Activated B cell treated with CpG ODN at 0.5 μM for 24 hours (primary cell): ENCODE data around the gene ABCA13. TPM values are rescaled to one million over a fixed set of nuclear protein-coding genes. Genes with fewer than 3 reads are reported as not detected.

ENCODE experiments used
- ATAC-seq: fragments of 200-7000 bp; cut with Tn5 transposase; one replicate; pipeline ENCODE4 v1.10.0; 2021; ENCODE audit warnings: low read depth, mild to moderate bottlenecking, moderate library complexity
- CTCF ChIA-PET: fragments of 350-600 bp; sonication (Branson Sonifier 250); formaldehyde crosslinking; loops from one replicate; lab custom pipeline; 2021; ENCODE audit warnings: antibody characterized with exemption; lab: Charles Lee
- POLR2A ChIA-PET: fragments of 350-600 bp; sonication (Branson Sonifier 250); formaldehyde crosslinking; loops from one replicate; lab custom pipeline; 2021; ENCODE audit warnings: antibody characterized with exemption; lab: Charles Lee
- DNase-seq: peaks from one replicate; pipeline ENCODE4 v3.0.0; 2022
- H3K27ac Mint-ChIP-seq: one replicate; pipeline ENCODE4 v1.8.0; 2020; ENCODE audit warnings: mixed read lengths
- H3K27me3 Mint-ChIP-seq: one replicate; pipeline ENCODE4 v1.8.0; 2021; ENCODE audit warnings: mixed read lengths
- H3K36me3 Mint-ChIP-seq: one replicate; pipeline ENCODE4 v1.8.0; 2021; ENCODE audit warnings: low read depth, mixed read lengths
- H3K4me1 Mint-ChIP-seq: one replicate; pipeline ENCODE4 v1.8.0; 2021; ENCODE audit warnings: mixed read lengths
- H3K4me3 Mint-ChIP-seq: one replicate; pipeline ENCODE4 v1.8.0; 2020; ENCODE audit warnings: mild to moderate bottlenecking, mixed read lengths
- H3K9me3 Mint-ChIP-seq: one replicate; pipeline ENCODE4 v1.8.0; 2020; ENCODE audit warnings: mixed read lengths
- CTCF ChIP-seq: fragments of 200-600 bp; IDR thresholded peaks from one replicate; pipeline ENCODE4 v1.8.0; 2022; ENCODE audit warnings: antibody characterized with exemption, mild to moderate bottlenecking
- intact Hi-C: fragments of 100-400 bp; cut with micrococcal nuclease; formaldehyde crosslinking; loops from one replicate; pipeline ENCODE4 v1.15.1; 2024
- total RNA-seq: library from RNA; stranded (reverse); gene quantifications from 2 replicates; pipeline ENCODE4 v1.2.3, GENCODE V29; 2022

The ABCA13 gene
- total RNA-seq, 1 donor from 2014 or later = not detected

DNA sequence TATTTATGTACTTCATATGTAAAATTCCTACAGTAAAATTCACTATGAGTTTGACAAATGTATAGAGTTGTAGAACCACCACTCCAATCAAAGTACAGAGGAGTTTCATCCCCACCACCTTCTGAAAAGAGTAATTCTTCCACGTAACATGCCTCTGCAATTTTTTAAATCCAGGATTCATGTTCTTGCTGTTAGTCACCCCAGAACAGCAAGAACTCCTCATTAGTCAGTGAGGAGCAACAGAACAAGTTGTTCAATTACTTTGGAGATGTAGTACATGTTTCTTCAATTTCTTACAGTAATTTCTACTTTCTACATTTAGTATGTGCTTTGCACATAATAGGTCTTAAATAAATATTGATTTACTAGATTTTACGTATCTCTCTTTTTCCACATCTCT, 248.1 kb downstream of the ABCA13 start:
- Mint-ChIP-seq H3K27ac (no peak overlapping the region), H3K9me3 (no peaks in the 10 kb centered on the region), H3K4me3 (no peak overlapping the region), H3K27me3 (no peaks in the 10 kb centered on the region), H3K4me1 (no peaks in the 10 kb centered on the region), H3K36me3 (no peaks in the 10 kb centered on the region)
- no peak for ATAC-seq
- DNase-seq = no peak
- TF ChIP-seq CTCF = no peak
- ChIA-PET CTCF (no interaction called here), POLR2A (no interaction called here)
- intact Hi-C loops = no loop called here

DNA sequence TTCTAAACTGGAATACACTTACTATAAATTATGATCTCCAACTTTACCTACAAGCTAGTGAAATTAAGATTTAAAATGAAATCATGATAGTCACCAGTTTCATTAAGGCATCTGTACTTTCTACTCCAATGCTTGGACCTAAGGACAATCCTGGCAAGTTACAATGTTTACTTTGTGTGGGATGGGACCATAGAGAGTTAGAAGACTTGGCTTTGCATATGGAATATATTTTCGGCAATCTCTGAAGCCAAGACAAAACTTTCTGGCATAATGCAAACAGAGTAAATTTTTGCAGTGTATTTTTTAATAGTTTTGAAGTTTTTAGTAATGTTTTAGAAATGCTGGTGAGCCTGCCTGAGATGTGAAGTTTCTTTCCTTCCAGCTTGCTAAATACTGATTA, 248.9 kb downstream of the ABCA13 start:
- CTCF ChIA-PET = no interaction called here
- Mint-ChIP-seq H3K27ac (no peak overlapping the region), H3K4me3 (no peak overlapping the region), H3K9me3 (no peaks in the 10 kb centered on the region), H3K4me1 (no peaks in the 10 kb centered on the region), H3K27me3 (no peaks in the 10 kb centered on the region), H3K36me3 (no peaks in the 10 kb centered on the region)
- intact Hi-C loops = no loop called here
- DNase-seq (no peak), ATAC-seq (no peak)
- TF ChIP-seq CTCF = no peak
- POLR2A ChIA-PET = no interaction called here

- Mint-ChIP-seq H3K36me3 (no peaks in the 10 kb centered on the region), H3K4me3 (no peak overlapping the region), H3K9me3 (no peaks in the 10 kb centered on the region), H3K4me1 (no peaks in the 10 kb centered on the region), H3K27me3 (no peaks in the 10 kb centered on the region), H3K27ac (no peak overlapping the region)
- ATAC-seq (no peak), DNase-seq (no peak)
- ChIA-PET POLR2A (no interaction called here), CTCF (no interaction called here)
- intact Hi-C loops = no loop called here
- no peak for TF ChIP-seq CTCF
Measured at GRCh38 chr7:48421357-48421756, 250.1 kb downstream of the ABCA13 start.

GRCh38 chr7:48424731-48425130, 253.5 kb downstream of the ABCA13 start:
- Mint-ChIP-seq H3K4me3 (no peak overlapping the region), H3K4me1 (no peaks in the 10 kb centered on the region), H3K9me3 (no peaks in the 10 kb centered on the region), H3K27me3 (no peaks in the 10 kb centered on the region), H3K36me3 (no peaks in the 10 kb centered on the region), H3K27ac (no peak overlapping the region)
- CTCF ChIA-PET = no interaction called here
- ATAC-seq (no peak), DNase-seq (no peak)
- intact Hi-C loops = no loop called here
- POLR2A ChIA-PET = no interaction called here
- no peak for TF ChIP-seq CTCF

DNA sequence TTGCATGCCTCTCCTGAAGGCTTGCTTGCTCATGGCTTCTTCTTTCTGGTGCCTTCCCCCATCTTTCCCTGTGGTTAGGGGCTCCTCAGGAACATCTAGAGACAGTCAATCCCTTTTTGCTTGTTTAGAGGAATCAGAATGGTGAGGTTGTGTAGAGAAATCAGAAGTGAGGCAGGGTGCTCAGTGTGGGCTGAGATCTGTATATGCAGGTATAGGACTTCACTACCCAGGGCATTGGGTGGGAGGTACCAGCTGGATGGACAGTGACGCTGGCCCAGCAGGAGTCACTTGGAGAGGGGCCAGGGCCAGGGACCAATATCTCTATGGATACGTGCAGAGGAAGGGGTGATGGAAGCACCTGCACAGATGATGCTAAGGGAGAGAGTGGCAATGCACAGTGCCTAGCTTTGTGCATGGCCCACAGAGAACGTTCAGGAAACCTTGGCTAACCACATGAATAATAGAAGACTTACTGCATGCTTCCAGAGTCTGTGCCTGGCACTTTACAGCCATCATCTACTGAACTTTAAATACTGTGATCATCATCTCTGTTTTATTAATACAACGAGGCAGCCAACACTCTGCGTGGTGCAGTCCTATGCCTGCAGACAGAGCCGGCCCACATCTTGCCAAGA, 255.2 kb downstream of the ABCA13 start:
- ChIA-PET CTCF (no interaction called here), POLR2A (no interaction called here)
- Mint-ChIP-seq H3K27ac (no peak overlapping the region), H3K9me3 (no peaks in the 10 kb centered on the region), H3K4me3 (no peak overlapping the region), H3K36me3 (no peaks in the 10 kb centered on the region), H3K4me1 (no peaks in the 10 kb centered on the region), H3K27me3 (no peaks in the 10 kb centered on the region)
- DNase-seq (no peak), ATAC-seq (no peak)
- intact Hi-C loops = no loop called here
- no peak for TF ChIP-seq CTCF
